Kidney (tissue), 14 donors: Measurements from ENCODE around the gene TNS3. TPM values are rescaled to one million over a fixed set of nuclear protein-coding genes. Genes with fewer than 3 reads are reported as not detected.

ENCODE experiments used
- DNase-seq, 5 donors: peaks; one replicate each; pipeline ENCODE4 v3.0.0-alpha.2; 2013 to 2020
- FAIRE-seq: peaks from 2 replicates; lab custom pipeline; 2012; peaks lifted over from hg19 to GRCh38; lab: Jason Lieb, UNC
- H3K27ac ChIP-seq, 2 donors: one replicate each; pipeline ENCODE4 v1.7.0; 2013; ENCODE audit warnings: low read depth in 2 of 2, low read length in 2 of 2, inconsistent platforms in 1 of 2
- H3K27me3 ChIP-seq: one replicate; pipeline ENCODE4 v1.7.1; 2013; ENCODE audit warnings: low read length, inconsistent platforms; ENCODE audit not compliant: control insufficient read depth, insufficient read depth
- H3K36me3 ChIP-seq, 3 donors: one replicate each; pipeline versions ENCODE4 v1.7.0 to v1.7.1; 2013; ENCODE audit warnings: low read length in 3 of 3, control low read depth in 1 of 3, inconsistent platforms in 1 of 3; ENCODE audit not compliant: insufficient read depth in 3 of 3, control insufficient read depth in 2 of 3
- H3K4me1 ChIP-seq, 3 donors: one replicate each; pipeline versions ENCODE4 v1.7.0 to v1.7.1; 2013; ENCODE audit warnings: low read length in 3 of 3, inconsistent platforms in 1 of 3, low read depth in 1 of 3; ENCODE audit not compliant: control insufficient read depth in 2 of 3, insufficient read depth in 2 of 3
- H3K4me3 ChIP-seq, 3 donors: one replicate each; pipeline versions ENCODE4 v1.7.0 to v1.8.1; 2013; ENCODE audit warnings: low read length in 3 of 3, control low read depth in 1 of 3, inconsistent platforms in 1 of 3
- H3K9ac ChIP-seq, 3 donors: one replicate each; pipeline versions ENCODE4 v1.7.0 to v1.7.1; 2013; ENCODE audit warnings: low read length in 3 of 3, control low read depth in 1 of 3, inconsistent platforms in 1 of 3
- H3K9me3 ChIP-seq, 3 donors: one replicate each; pipeline versions ENCODE4 v1.7.0 to v1.7.1; 2013; ENCODE audit warnings: low read length in 3 of 3, control low read depth in 1 of 3, inconsistent platforms in 1 of 3; ENCODE audit not compliant: control insufficient read depth in 2 of 3, insufficient read depth in 1 of 3
- CTCF ChIP-seq: IDR thresholded peaks from 3 replicates; pipeline ENCODE4 v1.5.1; 2012; ENCODE audit warnings: mild to moderate bottlenecking, moderate library complexity, borderline replicate concordance; ENCODE audit not compliant: insufficient read depth; ENCODE audit errors: extremely low read depth
- intact Hi-C: fragments of 100-400 bp; cut with DNase I; formaldehyde crosslinking; loops from one replicate; pipeline ENCODE4 v1.11.1; 2022
- polyA plus RNA-seq: library from polyadenylated mRNA; stranded (reverse); fragments of 350-450 nt; fragmentation: Illumina TruSeq; extraction: RNeasy Lipid Tissue Mini Kit (QIAGEN cat#74804); gene quantifications from one replicate; pipeline ENCODE4 v1.2.3, GENCODE V29; 2014; ENCODE audit warnings: low read depth, low replicate concordance; ENCODE audit not compliant: insufficient read depth
- total RNA-seq: library from RNA; stranded (reverse); fragmentation: NEBNext Ultra II Directional; extraction: Animal tissue kit (Norgen Biotek cat#: 25700); gene quantifications from one replicate; pipeline ENCODE4 v1.2.1, GENCODE V29; 2021
- donor health status: control.
- donor health status: control.
- donor health status: control.
- donor health status: control.
- donor health status: control.
- donor health status: DM: yes; HTN: yes; CAD: no.
- donor health status: Normal renal cell carcinoma (clear cell type).

TNS3 gene
- total and polyA plus RNA-seq, 2 donors from 2014 or later, result 38.4 to 198 TPM

- FAIRE-seq (no peak), DNase-seq (no peak)
- H3K9ac ChIP-seq, result no peak overlapping the region
- no peak overlapping the region for H3K4me3 ChIP-seq
- peak overlapping the region; percentile 40 to 84 for H3K27ac ChIP-seq
- no peaks in the 10 kb centered on the region for H3K9me3 ChIP-seq
- no peak for TF ChIP-seq CTCF
- intact Hi-C loops, result no loop called here
- peaks cover 7 to 75% (median 38%) of the 10 kb centered on the region in 3 donors for H3K36me3 ChIP-seq
- peaks cover 0 to 20% (median 9%) of the 10 kb centered on the region in 3 donors for H3K4me1 ChIP-seq
- H3K27me3 ChIP-seq, result no peaks in the 10 kb centered on the region
Observed at GRCh38 chr7:47294556-47295222, 287.2 kb downstream of the TNS3 start.

DNA sequence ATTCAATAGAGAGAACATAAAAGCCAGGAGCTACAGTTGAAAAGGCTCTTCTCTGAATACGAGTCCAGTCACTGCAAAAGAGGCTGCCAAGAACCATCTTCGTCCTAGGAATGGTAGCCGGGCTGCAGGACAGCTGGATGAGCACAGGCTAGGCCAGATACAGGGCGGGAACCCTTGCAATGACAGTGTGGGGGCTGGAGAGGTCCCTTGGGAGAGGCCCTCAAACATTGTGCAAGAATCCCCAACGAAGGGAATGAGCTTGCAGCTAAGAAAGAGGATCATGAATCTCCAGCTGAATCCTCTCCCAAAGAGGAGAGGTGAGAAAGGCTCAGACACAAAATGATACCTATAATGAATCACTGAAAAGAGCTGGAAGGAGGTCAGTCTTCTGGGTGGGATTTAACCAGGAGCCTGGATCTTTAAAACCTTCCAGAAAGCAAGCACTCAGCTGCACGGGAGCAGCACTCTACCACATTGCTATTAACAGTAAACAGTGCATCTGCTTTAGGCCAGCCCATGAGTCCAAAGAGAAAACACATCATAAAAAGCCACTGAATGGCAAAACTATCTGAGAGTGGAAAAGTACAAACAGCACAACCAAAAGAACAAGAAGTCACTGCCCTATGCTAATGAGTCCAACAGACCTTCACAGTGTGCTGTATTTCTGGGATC is 287.9 kb downstream of the TNS3 start:
- Histone ChIP-seq H3K9ac (no peak overlapping the region), H3K27ac (peak overlapping the region; percentile 51 to 84), H3K27me3 (no peaks in the 10 kb centered on the region), H3K4me1 (peaks cover 0 to 20% (median 9%) of the 10 kb centered on the region in 3 donors), H3K9me3 (no peaks in the 10 kb centered on the region), H3K36me3 (peaks cover 7 to 74% (median 37%) of the 10 kb centered on the region in 3 donors), H3K4me3 (no peak overlapping the region)
- no peak for TF ChIP-seq CTCF
- intact Hi-C loops, result no loop called here
- peak in 1 of 5 donors; percentile 89 for DNase-seq
- FAIRE-seq, result peak; percentile 32

DNA sequence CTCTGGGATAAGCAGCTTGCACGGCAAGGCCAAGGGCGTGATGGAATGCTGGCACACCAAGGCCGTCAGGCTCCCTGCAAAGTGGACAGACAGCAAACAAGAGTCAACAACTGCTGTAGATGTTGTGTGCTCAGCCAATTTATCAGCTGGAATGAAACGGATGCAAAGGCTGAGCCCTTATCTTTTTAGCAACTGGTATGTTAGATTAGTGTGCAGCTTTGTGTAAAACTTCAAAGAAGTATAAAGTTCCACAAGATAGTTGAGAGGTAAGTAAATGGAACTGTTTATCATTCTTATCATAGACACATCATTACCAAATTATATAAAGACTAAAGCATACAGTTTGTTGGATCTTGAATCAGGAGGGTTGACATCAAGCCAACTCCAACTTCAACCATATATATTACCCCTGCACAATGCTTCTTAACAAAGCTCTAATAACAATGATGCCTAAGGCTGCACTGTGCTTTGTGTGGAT is 289.0 kb downstream of the TNS3 start:
- Histone ChIP-seq H3K36me3 (peaks cover 7 to 76% (median 38%) of the 10 kb centered on the region in 3 donors), H3K4me1 (peaks cover 0 to 20% (median 9%) of the 10 kb centered on the region in 3 donors), H3K9ac (no peak overlapping the region), H3K4me3 (no peak overlapping the region), H3K27me3 (no peaks in the 10 kb centered on the region), H3K27ac (no peak overlapping the region), H3K9me3 (no peaks in the 10 kb centered on the region)
- intact Hi-C loops, result no loop called here
- DNase-seq (no peak), FAIRE-seq (no peak)
- TF ChIP-seq CTCF, result no peak
